D721Med (cell line): ENCODE results near the gene HHLA2.
"Not testable (repeated sequence)": the region's sequence is repeated elsewhere in the genome, so short reads cannot be mapped to it uniquely, and the experiment has no call there.

Experiments used
- DNase-seq: peaks from one replicate; pipeline ENCODE4 v3.0.0; 2011; ENCODE audit warnings: low spot score; ENCODE audit not compliant: insufficient read length
- FAIRE-seq: peaks from 2 replicates; lab custom pipeline; 2011; peaks lifted over from hg19 to GRCh38; lab: Jason Lieb, UNC
- CTCF ChIP-seq: IDR thresholded peaks from 2 replicates; pipeline ENCODE4 v1.5.1; 2012; ENCODE audit warnings: mild to moderate bottlenecking, control low read depth; ENCODE audit not compliant: insufficient read depth; ENCODE audit errors: missing control alignments

The HHLA2 gene

DNA sequence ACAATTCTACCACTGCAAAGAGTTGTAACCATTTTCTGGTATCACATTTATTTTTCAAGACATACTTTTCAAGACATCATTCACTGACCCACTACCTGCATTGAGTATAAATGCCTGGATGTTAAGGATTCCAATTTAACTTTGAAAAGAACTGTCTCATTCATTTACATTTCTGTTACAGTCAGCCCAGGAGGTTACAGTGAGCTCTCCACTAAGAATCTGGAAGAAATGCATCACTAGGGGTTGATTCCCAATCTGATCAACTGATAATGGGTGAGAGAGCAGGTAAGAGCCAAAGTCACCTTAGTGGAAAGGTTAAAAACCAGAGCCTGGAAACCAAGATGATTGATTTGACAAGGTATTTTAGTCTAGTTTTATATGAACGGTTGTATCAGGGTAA is 81.0 kb downstream of the HHLA2 start:
- no peak for DNase-seq
- TF ChIP-seq CTCF = no peak
- FAIRE-seq = no peak

DNA sequence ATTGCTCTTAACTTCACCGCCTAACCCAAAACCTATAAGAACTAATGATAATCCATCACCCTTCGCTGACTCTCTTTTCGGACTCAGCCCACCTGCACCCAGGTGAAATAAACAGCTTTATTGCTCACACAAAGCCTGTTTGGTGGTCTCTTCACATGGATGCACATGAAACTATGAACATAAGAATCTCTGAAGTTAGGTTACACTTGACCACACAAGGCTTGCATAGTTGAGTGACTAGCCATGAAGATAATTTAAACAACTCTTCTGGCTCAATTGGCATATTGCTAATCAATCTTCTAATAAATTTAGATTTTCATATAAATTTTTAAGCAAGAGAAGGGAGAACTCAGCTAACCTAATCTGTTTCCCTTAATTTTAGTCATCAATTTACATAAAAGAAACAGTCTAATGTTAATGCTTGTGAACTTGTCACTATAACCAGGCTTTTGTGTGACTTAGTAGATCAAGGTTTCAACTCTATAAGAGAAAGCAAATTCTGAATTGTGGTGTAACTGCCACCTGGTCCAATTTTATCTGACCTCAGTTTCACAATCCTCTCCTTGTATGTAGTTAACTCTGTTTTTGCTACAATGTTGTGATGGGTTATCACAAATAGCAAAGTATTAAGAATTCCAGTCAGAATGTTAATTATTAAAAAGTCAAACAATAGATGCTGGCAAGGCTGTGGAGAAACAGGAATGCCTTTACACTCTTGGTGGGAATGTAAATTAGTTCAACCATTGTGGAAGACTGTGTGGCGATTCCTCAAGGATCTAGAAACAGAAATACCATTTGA is 82.0 kb downstream of the HHLA2 start:
- FAIRE-seq (no peak), DNase-seq (no peak)
- TF ChIP-seq CTCF = no peak

- not testable (repeated sequence) for FAIRE-seq, DNase-seq
Measured at GRCh38 chr3:108378952-108379342, 82.6 kb downstream of the HHLA2 start.

DNA sequence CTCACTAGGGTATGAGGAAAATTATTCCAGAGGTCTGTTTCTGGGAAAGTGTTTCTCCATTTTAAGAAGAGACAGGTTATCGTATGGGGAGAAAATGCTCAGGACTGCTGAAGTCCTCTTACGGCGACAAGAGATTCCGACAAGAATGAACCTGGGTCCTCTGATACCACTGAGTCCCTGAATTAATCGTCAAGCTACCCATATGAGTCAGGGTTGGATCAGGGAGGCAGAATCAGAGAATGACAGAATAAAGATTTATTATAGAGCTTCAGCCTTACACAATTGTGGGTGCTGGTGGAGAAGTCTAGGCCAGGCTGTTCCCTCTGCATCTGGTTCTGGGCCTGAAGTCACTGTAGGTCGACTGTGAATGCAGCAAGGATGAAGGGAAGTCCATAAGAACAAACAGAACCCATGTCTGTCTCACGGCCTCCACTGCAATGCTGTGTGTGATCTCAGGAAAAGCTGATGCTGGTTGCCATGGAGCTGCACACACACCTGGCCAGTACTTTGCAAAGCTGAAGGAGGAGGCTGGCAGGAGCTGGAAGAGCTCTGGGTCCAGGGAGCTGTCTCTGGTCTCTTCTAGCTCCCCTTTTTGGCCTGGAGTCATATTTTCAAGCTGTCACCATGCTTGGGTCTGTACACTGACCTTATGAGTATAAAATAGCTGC is 83.9 kb downstream of the HHLA2 start:
- no peak for FAIRE-seq
- no peak for DNase-seq

GRCh38 chr3:108381529-108382140 is 85.3 kb downstream of the HHLA2 start:
- FAIRE-seq = no peak
- no peak for TF ChIP-seq CTCF
- DNase-seq = no peak

More for the DNA sequence above, 83.9 kb downstream of the HHLA2 start:
- no peak for TF ChIP-seq CTCF

GRCh38 chr3:108383306-108383705 is 87.0 kb downstream of the HHLA2 start:
- DNase-seq (no peak), FAIRE-seq (no peak)
- TF ChIP-seq CTCF = no peak

DNA sequence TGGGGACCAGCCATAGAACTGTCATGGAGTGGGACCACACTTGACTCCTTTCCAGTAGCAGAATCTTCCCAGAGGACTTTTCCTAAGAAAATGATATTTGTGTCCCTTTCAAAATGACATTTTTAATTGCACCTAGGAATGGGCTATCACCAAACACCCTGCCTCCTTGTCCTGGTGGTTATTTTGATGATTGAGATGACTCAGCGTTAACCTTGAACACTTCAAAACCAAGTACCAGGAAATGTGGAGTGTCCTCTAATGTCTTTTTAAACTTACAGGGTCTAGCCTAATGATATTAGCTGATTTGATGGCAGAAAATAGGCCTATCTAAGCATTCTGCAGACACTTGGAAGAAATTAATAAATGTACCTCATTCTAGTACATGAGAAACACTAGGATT is 90.7 kb downstream of the HHLA2 start:
- TF ChIP-seq CTCF = no peak
- DNase-seq (no peak), FAIRE-seq (no peak)
